K562 (cell line): Measurements from ENCODE around the gene ATP5ME. TPM values are rescaled to one million over a fixed set of nuclear protein-coding genes. Genes with fewer than 3 reads are reported as not detected.

ENCODE experiments used
- ATAC-seq: fragments of 200-7000 bp; cut with Tn5 transposase; 3 replicates; pipeline ENCODE4 v1.9.1; 2020; ENCODE audit warnings: moderate library complexity
- BruUV-seq: library from RNA; stranded (reverse); fragments of 400-500 nt; replicated peaks from 2 replicates; lab custom pipeline; 2021; lab: Mats Ljungman, UMichigan
- CTCF ChIA-PET: fragments of 300-600 bp; formaldehyde crosslinking; extraction: SDS; loops from one replicate; lab custom pipeline; 2021; ENCODE audit warnings: low intra/inter-chr PET ratio; lab: Yijun Ruan, JAX
- POLR2A ChIA-PET: fragments of 300-600, 350-650 bp; sonication (Branson Sonifier 250); formaldehyde crosslinking; extraction: SDS; loops from one replicate; lab custom pipeline; 2021; ENCODE audit warnings: antibody characterized with exemption, inconsistent platforms; lab: Yijun Ruan, JAX
- DNase-seq, 4 experiments: peaks; one replicate each; pipeline versions ENCODE4 v3.0.0 to v3.0.0-alpha.2; 2011 to 2018; ENCODE audit warnings: low spot score in 3 of 4, mixed read lengths in 3 of 4; ENCODE audit errors: extremely low read depth in 1 of 4
- FAIRE-seq: peaks from 2 replicates; lab custom pipeline; 2011; peaks lifted over from hg19 to GRCh38; lab: Jason Lieb, UNC
- H2AFZ ChIP-seq: 2 replicates; pipeline ENCODE4 v1.6.0; 2011; ENCODE audit warnings: low read depth, low read length, control low read depth, inconsistent platforms
- H3K27ac ChIP-seq: fragments of 200-600 bp; 3 replicates; pipeline ENCODE4 v1.8.0; 2011; ENCODE audit warnings: low read depth, mild to moderate bottlenecking, control low read depth, inconsistent platforms, low read length, moderate library complexity, mixed read lengths; ENCODE audit errors: extremely low read depth
- H3K27me3 ChIP-seq, 2 experiments: fragments of 300-600 bp in 1 of 2; 2 replicates in 1 of 2; 3 replicates in 1 of 2; pipeline versions ENCODE4 v1.6.0 to v1.8.0; 2011; ENCODE audit warnings: inconsistent platforms in 2 of 2, low read length in 2 of 2, mild to moderate bottlenecking in 1 of 2, mixed read lengths in 1 of 2, moderate library complexity in 1 of 2; ENCODE audit not compliant: control insufficient read depth in 2 of 2, insufficient read depth in 2 of 2
- H3K36me3 ChIP-seq: fragments of 300-600 bp; 3 replicates; pipeline ENCODE4 v1.8.0; 2011; ENCODE audit warnings: mild to moderate bottlenecking, low read length, inconsistent platforms; ENCODE audit not compliant: control insufficient read depth, insufficient read depth
- H3K4me1 ChIP-seq, 2 experiments: fragments of 200-600 bp in 1 of 2; replicated peaks in 1 of 2; 2 replicates in 1 of 2; 3 replicates in 1 of 2; pipeline versions ENCODE4 v1.5.1 to v1.8.0; 2011; ENCODE audit warnings: inconsistent platforms in 2 of 2, low read length in 2 of 2, mild to moderate bottlenecking in 1 of 2, mixed read lengths in 1 of 2, moderate library complexity in 1 of 2; ENCODE audit not compliant: control insufficient read depth in 2 of 2, insufficient read depth in 2 of 2
- H3K4me2 ChIP-seq: 2 replicates; pipeline ENCODE4 v1.6.1; 2011; ENCODE audit warnings: low read length, control low read depth, inconsistent platforms, mixed read lengths; ENCODE audit not compliant: insufficient read depth
- H3K4me3 ChIP-seq: fragments of 200-600 bp; sonication (generic), shearing (Covaris generic); 2 replicates; pipeline ENCODE4 v1.5.1; 2016; ENCODE audit warnings: control low read depth, inconsistent platforms
- H3K79me2 ChIP-seq: fragments of 200-600 bp; 3 replicates; pipeline ENCODE4 v1.8.0; 2011; ENCODE audit warnings: low read length, inconsistent platforms; ENCODE audit not compliant: control insufficient read depth, insufficient read depth
- H3K9ac ChIP-seq, 2 experiments: 2 replicates each; pipeline versions ENCODE4 v1.6.0 to v1.6.1; 2011; ENCODE audit warnings: low read depth in 2 of 2, low read length in 2 of 2, control low read depth in 1 of 2, inconsistent platforms in 1 of 2, mild to moderate bottlenecking in 1 of 2, mixed read lengths in 1 of 2; ENCODE audit not compliant: insufficient read depth in 1 of 2
- H3K9me1 ChIP-seq: one replicate; pipeline ENCODE4 v1.6.0; 2011; ENCODE audit warnings: inconsistent platforms, mild to moderate bottlenecking, low read length, moderate library complexity; ENCODE audit not compliant: control insufficient read depth, insufficient read depth
- H3K9me3 ChIP-seq: replicated peaks from 2 replicates; pipeline ENCODE4 v1.5.1; 2011; ENCODE audit warnings: low read depth, low read length, inconsistent platforms; ENCODE audit not compliant: control insufficient read depth, insufficient read depth
- H4K20me1 ChIP-seq: replicated peaks from 2 replicates; pipeline ENCODE4 v1.6.1; 2011; ENCODE audit warnings: low read length, inconsistent platforms, mixed read lengths; ENCODE audit not compliant: control insufficient read depth, insufficient read depth
- CBX3 ChIP-seq, 2 experiments: IDR thresholded peaks; 1 replicate in 1 of 2; 2 replicates in 1 of 2; pipeline ENCODE4 v1.6.1; 2012; ENCODE audit warnings: inconsistent platforms in 2 of 2, low read length in 2 of 2, borderline replicate concordance in 1 of 2, control low read depth in 1 of 2
- FOXA1 ChIP-seq: fragments of 450-650 bp; IDR thresholded peaks from 2 replicates; pipeline ENCODE4 v1.6.1; 2016; ENCODE audit warnings: mild to moderate bottlenecking, borderline replicate concordance
- HDAC6 ChIP-seq: IDR thresholded peaks from 2 replicates; pipeline ENCODE4 v1.6.1; 2012; ENCODE audit warnings: low read depth, mild to moderate bottlenecking, control low read depth, inconsistent platforms, low read length, moderate library complexity
- MTA2 ChIP-seq: fragments of 450-650 bp; IDR thresholded peaks from 2 replicates; pipeline ENCODE4 v1.6.1; 2016; ENCODE audit warnings: low read depth
- NFXL1 ChIP-seq: fragments of 450-650 bp; formaldehyde crosslinking; IDR thresholded peaks from 2 replicates; pipeline ENCODE4 v1.4.0; 2021; ENCODE audit warnings: mild to moderate bottlenecking
- RBM14 ChIP-seq: fragments of 200-400 bp; formaldehyde crosslinking; IDR thresholded peaks from 2 replicates; pipeline ENCODE4 v1.6.1; 2018; ENCODE audit warnings: low read depth, mild to moderate bottlenecking, low read length, moderate library complexity, borderline replicate concordance; ENCODE audit not compliant: insufficient read depth
- SAFB2 ChIP-seq: fragments of 200-400 bp; formaldehyde crosslinking; IDR thresholded peaks from 2 replicates; pipeline ENCODE4 v1.6.1; 2018; ENCODE audit warnings: borderline replicate concordance, low read length, low read depth, moderate library complexity; ENCODE audit not compliant: severe bottlenecking
- TEAD4 ChIP-seq, 2 experiments: sonication (generic) in 1 of 2; formaldehyde crosslinking in 1 of 2; IDR thresholded peaks; 2 replicates each; pipeline versions ENCODE4 v1.6.1 to v1.8.0; 2012 to 2022; ENCODE audit warnings: borderline replicate concordance in 1 of 2, inconsistent platforms in 1 of 2, low read length in 1 of 2, mild to moderate bottlenecking in 1 of 2, missing genetic modification reagents in 1 of 2
- USF2 ChIP-seq: sonication (generic); formaldehyde crosslinking; IDR thresholded peaks from 2 replicates; pipeline ENCODE4 v1.5.0; 2020; ENCODE audit warnings: missing genetic modification reagents
- ZBED1 ChIP-seq: IDR thresholded peaks from 2 replicates; pipeline ENCODE4 v1.6.1; 2014
- ZNF224 ChIP-seq: sonication (generic); formaldehyde crosslinking; IDR thresholded peaks from 2 replicates; pipeline ENCODE4 v1.8.0; 2022; ENCODE audit warnings: mild to moderate bottlenecking, missing genetic modification reagents
- ZNF263 ChIP-seq: sonication (generic); formaldehyde crosslinking; IDR thresholded peaks from 2 replicates; pipeline ENCODE4 v1.8.0; 2022; ENCODE audit warnings: mild to moderate bottlenecking, missing genetic modification reagents, borderline replicate concordance
- WGBS: fragments of 100-300 bp; shearing (Covaris generic); methylation state at CpG from one replicate; pipeline ENCODE4 v1.1.6; 2016; ENCODE audit warnings: low coverage, mixed read lengths; ENCODE audit not compliant: insufficient coverage; ENCODE audit errors: missing lambda C conversion rate; 5-methylcytosine and 5-hydroxymethylcytosine counted together
- in situ Hi-C: fragments of 300-500 bp; cut with MboI; formaldehyde crosslinking; loops from 4 replicates; pipeline ENCODE4 v1.15.0; 2018; ENCODE audit warnings: inconsistent platforms, mixed read lengths
- intact Hi-C: fragments of 100-400 bp; cut with micrococcal nuclease; formaldehyde crosslinking; loops from 2 replicates; pipeline ENCODE4 v1.14.2; 2022
- polyA plus RNA-seq, 8 experiments: library from polyadenylated mRNA; depleted of rRNA in 4 of 8; stranded (reverse) in 5 of 8; unstranded in 3 of 8; fragments of >200 nt; fragmentation: Nextera tagmentation in 2 of 8; fragmentation: Illumina TruSeq in 1 of 8; extraction: Ambion mirVana in 2 of 8; extraction: Trizol in 1 of 8; gene quantifications; 2 replicates each; pipeline versions ENCODE4 v1.2.1 to v1.2.3, GENCODE V29; 2011 to 2014; ENCODE audit warnings: inconsistent platforms in 1 of 8, missing spikeins in 1 of 8
- total RNA-seq, 7 experiments: library from RNA; depleted of rRNA in 6 of 7; stranded (reverse); fragments of >200 nt in 6 of 7; fragmentation: Illumina TruSeq in 2 of 7; extraction: Trizol in 2 of 7; gene quantifications; 2 replicates each; pipeline versions ENCODE4 v1.2.1 to v1.2.3, GENCODE V29; 2011 to 2021; ENCODE audit warnings: low replicate concordance in 1 of 7
- TF ChIP-seq, protein P1 (sequence below): fragments of 450-650 bp; conservative IDR thresholded peaks from 2 replicates; pipeline ENCODE4 v1.6.1; 2016; ENCODE audit warnings: missing genetic modification characterization, low read depth, mild to moderate bottlenecking, missing compliant biosample characterization, moderate library complexity

The ATP5ME gene
- total and polyA plus RNA-seq, 9 of the 15 experiments (the other 6 are each of a cell fraction or from before 2014, with no cell fraction given) = 509 to 2,480 (median 887) TPM

DNA sequence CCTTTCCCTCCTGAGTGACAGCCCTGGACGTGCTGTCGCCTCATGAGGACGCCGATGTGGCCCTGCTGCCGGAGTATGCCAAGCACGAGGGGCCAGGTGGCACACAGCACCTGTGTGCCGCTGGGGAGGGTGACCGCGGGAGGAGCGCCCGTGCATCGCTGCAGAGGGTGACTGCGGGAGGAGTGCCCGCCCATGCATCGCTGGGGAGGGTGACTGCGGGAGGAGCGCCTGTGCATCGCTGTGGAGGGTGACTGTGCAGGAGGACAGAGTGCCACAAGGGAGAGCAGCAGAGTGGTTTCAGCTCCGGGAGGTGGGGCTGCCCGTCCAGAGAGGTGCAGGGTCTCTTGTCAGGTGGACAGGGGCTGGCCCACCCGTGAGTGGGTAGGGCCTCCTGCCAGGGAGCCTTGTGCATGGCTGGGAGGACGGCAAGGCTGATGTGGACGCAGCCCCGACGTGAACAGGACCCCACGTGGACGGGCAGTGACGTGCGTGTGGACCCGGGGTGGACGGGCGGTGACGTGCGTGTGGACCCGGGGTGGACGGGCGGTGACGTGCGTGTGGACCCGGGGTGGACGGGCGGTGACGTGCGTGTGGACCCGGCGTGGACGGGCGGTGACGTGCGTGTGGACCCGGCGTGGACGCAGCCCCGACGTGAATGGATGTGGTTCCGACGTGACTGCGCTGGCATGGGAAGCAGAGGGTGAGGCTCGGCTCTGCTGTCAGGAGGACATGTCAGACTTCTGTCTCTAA lies 46.2 kb upstream of the ATP5ME start:
- intact Hi-C loops = no loop called here
- Histone ChIP-seq H3K79me2 (peaks cover 53% of the 10 kb centered on the region), H3K27me3 (no peaks in the 10 kb centered on the region), H3K9ac (no peak overlapping the region), H3K4me2 (no peak overlapping the region), H3K9me3 (peaks cover 1% of the 10 kb centered on the region), H4K20me1 (no peaks in the 10 kb centered on the region; the same call in 1 of the 2 replicates), H2AFZ (no peak overlapping the region), H3K27ac (no peak overlapping the region), H3K9me1 (no peaks in the 10 kb centered on the region), H3K4me1 (peaks cover 0 to 45% of the 10 kb centered on the region in 2 experiments; a peak in 2 of 5 replicates), H3K4me3 (no peak overlapping the region), H3K36me3 (peaks cover 16% of the 10 kb centered on the region; the same call in 2 of the 3 replicates)
- DNase-seq (no peak), FAIRE-seq (no peak), ATAC-seq (no peak)
- TF ChIP-seq ZNF263 (CRISPR knock-in tag) (no peak), MTA2 (no peak), TEAD4 (IDR thresholded peaks at IDR 0.05; ENCODE audit: low read length) (no peak), TEAD4 (CRISPR knock-in tag; IDR thresholded peaks at IDR 0.05; ENCODE audit: borderline replicate concordance) (no peak), NFXL1 (CRISPR knock-in tag) (no peak), ZNF224 (no peak), RBM14 (no peak), ZBED1 (no peak), CBX3 (IDR thresholded peaks at IDR 0.05; ENCODE audit: borderline replicate concordance in 1 of 2, low read length in 2 of 2) (no peak), USF2 (CRISPR knock-in tag) (no peak), FOXA1 (no peak), SAFB2 (no peak), HDAC6 (no peak)
- TF ChIP-seq, protein P1, sequence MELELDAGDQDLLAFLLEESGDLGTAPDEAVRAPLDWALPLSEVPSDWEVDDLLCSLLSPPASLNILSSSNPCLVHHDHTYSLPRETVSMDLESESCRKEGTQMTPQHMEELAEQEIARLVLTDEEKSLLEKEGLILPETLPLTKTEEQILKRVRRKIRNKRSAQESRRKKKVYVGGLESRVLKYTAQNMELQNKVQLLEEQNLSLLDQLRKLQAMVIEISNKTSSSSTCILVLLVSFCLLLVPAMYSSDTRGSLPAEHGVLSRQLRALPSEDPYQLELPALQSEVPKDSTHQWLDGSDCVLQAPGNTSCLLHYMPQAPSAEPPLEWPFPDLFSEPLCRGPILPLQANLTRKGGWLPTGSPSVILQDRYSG = no peak
- BruUV-seq = no TSS peak
- 92% methylated on average over 20 of the region's 59 CpGs for WGBS
- in situ Hi-C loops = no loop called here
- POLR2A ChIA-PET = no interaction called here
- CTCF ChIA-PET = no interaction called here
